ENCODE results near the gene STARD5.

- TF ChIP-seq POLR2AphosphoS5 (IDR thresholded peaks at IDR 0.05; ENCODE audit: borderline replicate concordance, low read depth, low read length), result no peak
- TF ChIP-seq EZH2 (IDR thresholded peaks at IDR 0.05), result no peak
Measured at GRCh38 chr15:81361891-81362290, 38.0 kb upstream of the STARD5 start.
